Epithelial cell of esophagus (primary cell): ENCODE results near the gene DTX4.
A peak's percentile ranks its signal among the peaks of the same experiment; 100 is the strongest.

Experiments used
- DNase-seq: peaks from one replicate; pipeline ENCODE4 v3.0.0; 2010; ENCODE audit warnings: low read depth
- H3K4me3 ChIP-seq: 2 replicates; pipeline ENCODE4 v1.5.1; 2011; ENCODE audit warnings: mild to moderate bottlenecking, low read length, control low read depth
- TF ChIP-seq, protein P1 (sequence below): IDR thresholded peaks from 2 replicates; pipeline ENCODE4 v1.5.1; 2011; ENCODE audit warnings: low read depth, mild to moderate bottlenecking, low read length, control low read depth, inconsistent platforms; ENCODE audit not compliant: insufficient read depth; ENCODE audit errors: missing control alignments

The DTX4 gene

DNA sequence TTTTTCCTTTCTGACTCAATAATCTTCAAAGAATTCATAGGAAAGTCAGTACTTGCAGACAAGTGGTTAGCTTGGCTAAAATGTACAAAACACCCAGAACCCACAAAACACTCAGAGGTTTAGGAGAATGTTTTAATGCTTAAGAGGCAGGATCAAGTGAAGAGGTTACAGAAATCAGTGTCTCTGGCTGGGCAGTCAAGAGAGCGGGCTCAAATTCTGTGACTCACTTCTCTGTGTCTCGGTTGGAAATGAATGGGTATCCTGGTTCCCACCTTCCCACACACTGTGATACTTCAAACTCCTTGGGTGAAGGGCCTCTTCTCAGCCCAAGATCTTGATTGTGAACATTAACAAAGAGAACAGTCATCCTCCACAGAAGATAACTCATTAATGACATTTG lies 37.0 kb downstream of the DTX4 start:
- TF ChIP-seq, protein P1, sequence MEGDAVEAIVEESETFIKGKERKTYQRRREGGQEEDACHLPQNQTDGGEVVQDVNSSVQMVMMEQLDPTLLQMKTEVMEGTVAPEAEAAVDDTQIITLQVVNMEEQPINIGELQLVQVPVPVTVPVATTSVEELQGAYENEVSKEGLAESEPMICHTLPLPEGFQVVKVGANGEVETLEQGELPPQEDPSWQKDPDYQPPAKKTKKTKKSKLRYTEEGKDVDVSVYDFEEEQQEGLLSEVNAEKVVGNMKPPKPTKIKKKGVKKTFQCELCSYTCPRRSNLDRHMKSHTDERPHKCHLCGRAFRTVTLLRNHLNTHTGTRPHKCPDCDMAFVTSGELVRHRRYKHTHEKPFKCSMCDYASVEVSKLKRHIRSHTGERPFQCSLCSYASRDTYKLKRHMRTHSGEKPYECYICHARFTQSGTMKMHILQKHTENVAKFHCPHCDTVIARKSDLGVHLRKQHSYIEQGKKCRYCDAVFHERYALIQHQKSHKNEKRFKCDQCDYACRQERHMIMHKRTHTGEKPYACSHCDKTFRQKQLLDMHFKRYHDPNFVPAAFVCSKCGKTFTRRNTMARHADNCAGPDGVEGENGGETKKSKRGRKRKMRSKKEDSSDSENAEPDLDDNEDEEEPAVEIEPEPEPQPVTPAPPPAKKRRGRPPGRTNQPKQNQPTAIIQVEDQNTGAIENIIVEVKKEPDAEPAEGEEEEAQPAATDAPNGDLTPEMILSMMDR, result no peak
- H3K4me3 ChIP-seq, result no peak overlapping the region
- DNase-seq, result no peak

DNA sequence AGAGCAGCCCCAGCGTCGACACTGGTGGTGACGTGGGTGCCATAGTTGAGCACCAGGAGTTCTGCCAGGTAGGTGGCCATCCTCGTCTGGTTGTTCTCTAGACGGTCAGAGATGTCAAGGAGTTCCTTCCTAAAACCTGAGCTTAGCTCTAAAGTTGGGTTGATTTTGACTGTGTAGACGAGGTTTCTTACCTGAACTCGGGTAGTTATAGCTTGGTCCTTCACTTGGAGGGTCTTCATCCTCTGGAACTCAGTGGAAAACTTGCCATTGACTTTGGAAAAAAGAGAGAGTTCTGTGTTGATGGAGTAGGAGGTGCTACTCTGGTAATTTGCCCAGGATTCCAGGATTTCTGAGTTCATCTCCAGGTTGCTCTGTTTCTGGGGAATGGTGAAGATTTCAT lies 40.3 kb downstream of the DTX4 start:
- no peak for DNase-seq
- H3K4me3 ChIP-seq, result no peak overlapping the region
- TF ChIP-seq, protein P1, result no peak

DNA sequence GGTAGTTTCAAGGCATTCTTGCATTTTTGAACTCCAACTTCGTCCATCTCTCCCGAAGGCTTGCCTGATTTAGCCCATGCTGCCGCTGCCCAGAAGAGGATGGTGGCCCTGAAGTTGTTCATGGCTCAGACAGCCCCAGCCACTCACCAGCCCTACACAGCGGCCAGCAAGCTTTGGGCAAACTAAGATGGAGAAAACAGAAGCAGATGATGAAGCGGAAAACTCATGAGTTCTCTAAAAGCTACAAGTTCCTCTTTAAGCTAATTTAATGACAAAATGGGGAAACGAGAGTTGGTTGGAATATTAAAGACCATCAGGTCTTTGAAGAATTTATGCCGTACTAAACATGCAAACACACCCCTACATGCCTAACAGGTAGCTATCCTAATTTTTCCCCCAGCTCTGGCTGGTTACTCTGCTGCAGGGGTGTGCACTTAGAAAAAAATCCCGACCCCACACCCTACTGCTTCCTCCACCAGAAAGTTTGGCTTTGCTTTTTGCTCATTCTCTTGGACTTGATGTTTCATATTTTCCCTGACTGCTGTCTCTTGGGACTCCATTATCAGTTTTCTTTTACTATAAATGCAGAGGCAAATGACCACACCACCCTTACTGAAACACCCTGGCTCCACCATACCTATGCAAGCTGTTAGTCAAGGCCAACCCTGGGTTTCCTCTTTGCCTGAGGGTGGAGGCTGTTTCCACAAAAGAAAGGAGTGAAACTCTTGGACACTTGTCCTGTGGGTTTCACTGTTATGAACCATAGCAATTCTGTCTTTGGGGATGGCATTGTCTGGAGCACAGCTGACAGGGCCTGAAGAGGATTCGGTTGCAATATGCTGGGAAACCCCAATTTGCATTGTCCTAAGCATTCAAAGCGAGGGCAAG lies 41.1 kb downstream of the DTX4 start, which contains the start of gene MPEG1:
MPEG1 (minus strand) TSS at position 184 of the 888 bp plus-strand sequence; CDS start at position 122, 62 bp downstream.
- no peak for DNase-seq

DNA sequence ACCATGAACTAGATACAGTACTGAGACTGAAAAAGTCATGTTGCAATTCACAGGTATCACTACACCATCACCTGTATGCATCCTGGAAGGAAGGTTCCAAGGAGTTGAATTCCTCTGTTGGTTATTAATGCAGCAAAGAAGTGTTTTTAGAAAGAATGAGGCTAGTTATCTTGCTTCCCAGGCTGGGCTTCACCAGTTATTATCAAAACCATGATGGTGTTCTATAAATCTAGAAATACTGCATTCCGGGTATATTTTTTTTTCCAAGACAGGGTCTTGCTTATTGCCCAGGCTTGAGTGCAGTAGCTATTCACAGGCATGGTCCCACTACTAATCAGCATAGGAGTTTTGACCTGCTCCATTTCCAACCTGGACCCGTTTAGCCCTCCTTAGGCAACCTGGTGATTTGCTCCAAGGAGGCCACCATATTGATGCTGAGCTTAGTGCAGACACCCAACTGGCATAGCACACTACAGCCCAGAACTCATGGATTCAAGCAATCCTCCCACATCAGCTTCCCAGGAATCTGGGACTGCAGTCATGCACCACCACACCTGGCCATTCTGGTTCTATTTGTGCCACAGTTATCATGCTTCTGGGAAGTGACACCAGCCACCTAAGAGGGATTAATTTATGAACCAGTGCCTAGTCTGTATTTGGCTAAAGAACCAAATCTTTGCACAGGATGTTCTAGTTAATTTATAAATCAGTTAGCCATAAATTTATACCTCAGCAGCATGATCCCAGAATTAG lies 42.4 kb downstream of the DTX4 start:
- H3K4me3 ChIP-seq, result no peak overlapping the region
- TF ChIP-seq, protein P1, result no peak
- DNase-seq, result no peak

More for the DNA sequence above, 41.1 kb downstream of the DTX4 start, which contains the start of gene MPEG1:
- no peak within 1 kb of the TSS for H3K4me3 ChIP-seq
- TF ChIP-seq, protein P1, result no peak

DNA sequence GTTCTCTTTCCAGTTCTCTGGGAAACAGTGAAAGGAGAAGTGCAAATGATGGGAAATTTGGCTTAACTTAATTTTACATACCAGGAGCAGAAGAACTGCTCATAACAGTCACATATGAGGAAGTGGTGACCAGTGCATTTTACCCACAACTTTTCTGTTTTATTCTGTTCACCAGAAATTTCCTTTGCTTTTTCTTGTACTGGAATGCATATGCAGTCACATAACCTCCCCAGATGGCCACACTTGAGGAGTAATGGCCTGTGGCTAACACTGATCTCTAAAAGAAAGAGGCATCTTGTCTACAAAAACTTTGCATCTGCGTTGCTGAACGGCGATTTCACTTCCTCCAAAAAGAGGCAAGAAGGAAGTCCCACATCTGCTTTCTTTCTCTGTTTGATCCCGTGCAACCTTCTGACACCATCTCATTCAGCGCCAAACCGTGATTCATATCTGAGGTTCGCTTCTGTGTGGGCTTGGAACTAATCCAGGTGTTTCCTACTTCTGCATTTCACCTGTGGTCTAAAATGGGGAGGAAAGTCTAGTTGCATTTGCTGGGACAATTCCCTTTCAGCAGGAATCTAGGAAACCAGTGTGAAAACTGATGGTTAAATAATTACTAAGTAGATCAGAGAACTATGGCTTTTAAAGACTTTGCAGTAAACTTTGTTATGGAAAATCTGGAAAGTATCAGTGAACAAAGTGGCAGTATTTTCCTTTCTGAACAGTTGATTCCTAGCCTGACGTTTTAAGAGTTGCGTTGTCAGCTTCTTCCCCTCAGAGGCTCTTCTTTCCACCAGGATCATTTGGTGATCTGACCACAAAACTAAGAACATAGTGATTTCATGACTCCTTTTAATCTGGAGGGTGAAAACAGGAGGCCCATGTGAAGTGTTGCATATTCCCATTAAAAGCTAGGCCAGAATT lies 45.0 kb downstream of the DTX4 start:
- TF ChIP-seq, protein P1, result no peak
- peak; percentile 82 for DNase-seq
- H3K4me3 ChIP-seq, result no peak overlapping the region

DNA sequence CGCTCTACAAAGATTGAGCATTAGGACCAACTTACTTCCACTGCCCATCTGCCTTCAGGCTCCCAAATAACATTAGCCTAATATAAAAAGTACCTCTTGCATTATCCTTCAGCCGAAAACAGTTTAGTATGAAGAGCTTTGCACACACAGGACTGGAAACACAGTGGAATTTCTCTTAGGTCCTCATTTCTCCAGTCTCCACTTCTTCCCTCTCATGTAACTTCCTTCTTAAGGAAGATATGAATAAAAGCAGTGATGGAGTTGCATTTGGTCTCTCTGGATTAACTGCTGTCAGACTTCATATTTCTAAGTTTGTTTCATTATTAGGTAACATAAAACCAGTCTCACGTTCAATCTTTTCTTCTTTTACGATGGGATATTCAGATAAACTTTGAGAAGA lies 46.4 kb downstream of the DTX4 start:
- TF ChIP-seq, protein P1, result no peak
- no peak for DNase-seq
- H3K4me3 ChIP-seq, result no peak overlapping the region
